Measurements from ENCODE around the gene PAGE2B. TPM values are rescaled to one million over a fixed set of nuclear protein-coding genes. Genes with fewer than 3 reads are reported as not detected.
"Not testable (repeated sequence)": the region's sequence is repeated elsewhere in the genome, so short reads cannot be mapped to it uniquely, and the experiment has no call there.

The PAGE2B gene, protein sequence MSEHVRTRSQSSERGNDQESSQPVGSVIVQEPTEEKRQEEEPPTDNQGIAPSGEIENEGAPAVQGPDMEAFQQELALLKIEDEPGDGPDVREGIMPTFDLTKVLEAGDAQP
- total RNA-seq (2014; rRNA removed; shearing (Covaris generic)), result not detected in 2 replicates

DNA sequence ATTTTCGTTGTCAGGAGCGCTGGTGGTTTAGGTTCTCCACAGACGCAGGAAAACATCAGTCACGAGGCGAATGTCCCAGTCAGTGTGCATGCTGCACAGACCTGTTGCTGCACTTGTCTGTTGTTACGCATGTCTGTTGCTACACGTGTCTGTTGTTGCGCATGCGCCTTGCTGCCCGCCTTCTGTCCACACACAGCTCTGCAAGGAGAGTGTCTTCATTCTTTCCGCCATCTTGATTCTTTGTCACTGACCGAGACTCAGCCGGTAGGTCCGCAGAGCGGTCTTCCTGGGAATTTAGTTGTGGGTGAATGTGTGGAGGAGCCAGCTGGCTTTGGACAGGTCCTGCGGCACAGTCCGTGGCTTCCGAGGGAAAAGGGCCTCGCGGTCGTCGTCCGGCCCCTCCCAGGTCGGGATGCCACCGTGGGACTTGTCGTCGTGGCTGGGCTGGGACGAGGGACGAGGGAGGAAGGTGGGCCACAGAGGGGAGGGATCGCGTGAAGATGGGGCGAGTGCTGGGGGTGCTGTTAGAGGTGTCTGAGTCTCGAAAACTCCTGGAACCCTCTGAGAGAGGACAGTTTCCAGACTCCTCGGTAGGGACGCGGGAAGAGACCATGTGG is at the start of gene PAGE2B:
Gene PAGE2B, plus strand, starts transcription at position 180 of the 617 bp plus-strand sequence. CDS start 1,012 bp downstream, outside the sequence.
- DNase-seq (ENCODE audit: low spot score), result no peak

DNA sequence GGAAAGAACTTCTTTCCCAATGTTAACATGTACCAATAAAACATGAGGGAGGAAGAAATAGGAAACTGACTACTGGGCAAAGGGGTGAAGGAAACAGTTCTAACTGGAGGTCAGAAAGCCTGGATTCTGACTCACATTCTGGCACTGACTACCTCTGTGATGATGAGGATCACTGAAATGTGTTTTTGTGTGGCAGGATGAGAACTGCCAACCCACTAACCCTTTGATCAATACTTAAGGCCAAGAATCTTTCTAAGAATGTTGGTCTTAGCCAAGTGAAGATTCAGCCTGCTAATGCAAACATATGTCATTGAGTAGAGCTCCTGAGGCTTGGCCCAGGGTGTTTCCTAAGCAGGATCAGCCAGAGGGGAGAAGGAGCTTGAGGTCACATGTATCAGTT is 48.7 kb upstream of the PAGE2B start:
- no peak for DNase-seq (ENCODE audit: low spot score)

DNA sequence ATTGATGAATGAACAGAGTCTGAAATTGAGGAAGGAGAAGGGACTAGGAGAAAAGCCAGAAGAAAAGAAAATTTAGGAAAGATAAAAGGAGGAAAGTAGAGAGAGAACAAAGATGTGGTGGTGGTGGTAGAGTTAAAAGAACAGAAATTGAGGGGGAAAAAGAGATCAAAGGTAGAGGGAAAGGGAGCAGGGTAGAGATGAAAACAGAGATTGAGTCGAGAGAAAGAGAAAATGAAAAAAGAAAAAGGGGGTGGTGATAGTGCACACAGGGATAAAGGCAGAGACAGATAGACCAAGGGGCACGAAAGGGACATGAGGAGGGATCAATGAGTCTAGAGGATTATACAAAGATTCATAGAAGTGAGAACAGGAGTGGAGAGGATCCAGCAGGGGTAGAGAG is 48.0 kb upstream of the PAGE2B start:
- no peak for DNase-seq (ENCODE audit: low spot score)

DNA sequence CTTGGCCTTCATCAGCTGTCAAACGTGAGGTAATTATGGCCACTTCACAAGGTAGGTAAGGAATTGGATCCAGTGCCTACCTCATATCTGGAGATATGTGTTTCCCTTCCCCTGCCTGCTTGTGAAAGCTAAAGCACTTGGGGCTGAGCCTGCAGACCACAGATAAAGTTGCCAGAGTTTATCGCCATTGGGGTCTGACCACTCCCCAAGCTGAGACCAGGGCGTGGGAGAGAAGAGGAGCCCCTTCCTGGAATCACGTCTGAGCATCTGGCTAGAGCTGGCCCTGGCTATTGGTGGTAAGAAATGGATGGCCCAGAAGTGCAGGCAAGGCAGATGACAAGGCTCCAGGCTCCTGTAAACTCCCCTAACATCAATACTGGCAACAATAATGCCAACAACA is 46.8 kb upstream of the PAGE2B start:
- DNase-seq (ENCODE audit: low spot score), result no peak

DNA sequence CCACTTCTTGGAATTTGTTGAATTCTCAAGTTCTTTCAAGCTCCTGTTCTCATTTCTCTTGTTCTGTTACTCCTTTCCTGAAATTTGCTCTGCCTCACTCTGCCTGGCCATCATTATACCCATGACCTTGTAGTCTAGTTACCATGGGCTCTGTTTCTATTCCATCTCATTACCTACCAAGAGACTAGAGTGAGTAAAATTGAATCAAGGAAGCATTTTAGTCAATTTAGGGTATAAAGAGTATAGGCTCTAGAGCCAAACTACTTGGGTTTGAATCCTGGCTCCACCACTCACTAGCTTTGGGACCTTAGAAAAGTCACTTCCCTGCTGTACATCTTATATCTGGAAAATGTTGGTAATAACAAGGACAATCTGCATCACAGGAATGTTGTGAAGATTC is 46.2 kb upstream of the PAGE2B start:
- DNase-seq (ENCODE audit: low spot score), result no peak

DNA sequence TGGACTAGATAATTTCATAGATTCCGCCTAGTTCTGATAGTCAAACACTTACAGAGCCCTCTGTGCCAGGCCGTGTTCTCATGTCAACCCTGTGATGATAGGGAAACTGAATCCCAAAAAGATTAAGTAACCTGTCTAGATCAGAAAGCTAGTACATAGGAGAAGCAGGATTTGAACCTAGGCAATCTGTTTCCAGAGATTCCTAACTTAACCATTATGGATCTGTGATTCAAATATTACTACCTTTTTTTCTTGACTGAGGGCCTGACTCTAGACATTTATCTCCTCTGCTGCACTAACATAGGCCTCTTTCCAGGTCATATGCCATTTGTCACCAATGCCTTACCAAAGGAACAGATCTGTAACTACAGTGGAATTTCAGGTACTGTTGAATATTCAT is 45.5 kb upstream of the PAGE2B start:
- no peak for DNase-seq (ENCODE audit: low spot score)

DNA sequence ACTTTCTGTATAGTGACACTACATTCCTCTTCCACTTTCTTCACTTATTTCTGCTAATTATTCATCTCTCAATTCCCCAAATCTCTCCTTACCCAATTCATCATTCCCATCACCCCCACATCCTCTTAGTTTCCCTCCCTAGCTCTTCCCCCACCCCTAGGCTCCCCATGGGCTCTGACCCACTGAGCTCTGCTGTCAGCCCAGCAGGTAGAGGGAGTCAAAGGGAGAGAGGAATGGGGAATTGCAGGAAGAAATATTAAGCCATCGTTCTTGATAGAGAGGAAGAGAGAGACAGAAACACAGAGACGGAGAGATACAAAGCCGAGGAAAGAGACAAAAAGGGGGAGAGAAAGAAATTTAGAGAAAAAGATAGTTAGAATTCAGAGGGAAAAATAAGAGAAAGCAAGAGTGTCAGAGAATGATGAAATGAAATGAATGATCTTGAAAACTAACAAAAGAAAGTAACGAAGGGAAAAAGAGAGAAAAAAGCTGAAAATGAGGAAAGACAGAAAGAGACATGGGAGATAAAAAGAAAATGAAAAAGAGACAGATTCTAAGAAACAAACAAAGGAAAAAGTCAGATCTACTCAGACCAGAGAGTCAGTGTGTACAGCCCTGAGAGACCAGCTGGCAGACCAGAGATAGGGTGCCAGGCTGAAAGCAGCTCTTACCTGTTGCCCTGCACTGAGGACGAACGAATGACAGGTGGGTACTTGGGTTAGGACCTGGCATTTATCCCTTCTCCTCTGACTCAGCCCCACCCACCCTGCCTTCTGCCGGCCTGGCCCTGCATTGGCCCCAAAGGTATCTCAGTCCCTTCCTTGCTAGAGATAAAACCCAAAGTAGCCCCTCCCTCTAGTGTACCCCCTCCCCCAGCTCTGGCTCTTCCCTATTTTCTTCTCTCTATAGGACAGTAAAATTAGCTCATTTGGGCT is 44.3 kb upstream of the PAGE2B start, which contains the start of gene ALAS2:
Gene ALAS2, minus strand, starts transcription at position 707 of the 935 bp plus-strand sequence. CDS start 4,977 bp downstream, outside the sequence.
- no peak for DNase-seq (ENCODE audit: low spot score)

DNA sequence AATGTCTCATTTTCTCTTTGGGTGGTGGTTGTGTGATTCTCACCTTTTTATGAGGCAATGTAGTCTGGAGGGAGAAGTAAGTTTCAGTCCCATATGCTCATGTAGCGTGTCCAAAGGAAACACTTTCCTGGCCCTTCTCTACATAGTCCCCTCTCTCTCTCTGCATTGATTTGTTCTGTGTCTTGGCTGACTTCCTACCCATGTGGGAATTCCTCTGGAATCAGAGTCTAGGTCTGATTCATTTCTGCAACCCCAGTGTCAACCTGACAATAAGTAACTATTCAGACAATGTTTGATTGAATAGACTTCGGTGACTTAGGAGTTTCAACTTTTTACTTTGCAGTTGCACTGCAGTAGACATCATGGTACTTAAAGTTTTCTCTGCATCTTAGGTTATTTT is 41.4 kb upstream of the PAGE2B start:
- DNase-seq (ENCODE audit: low spot score), result no peak

DNA sequence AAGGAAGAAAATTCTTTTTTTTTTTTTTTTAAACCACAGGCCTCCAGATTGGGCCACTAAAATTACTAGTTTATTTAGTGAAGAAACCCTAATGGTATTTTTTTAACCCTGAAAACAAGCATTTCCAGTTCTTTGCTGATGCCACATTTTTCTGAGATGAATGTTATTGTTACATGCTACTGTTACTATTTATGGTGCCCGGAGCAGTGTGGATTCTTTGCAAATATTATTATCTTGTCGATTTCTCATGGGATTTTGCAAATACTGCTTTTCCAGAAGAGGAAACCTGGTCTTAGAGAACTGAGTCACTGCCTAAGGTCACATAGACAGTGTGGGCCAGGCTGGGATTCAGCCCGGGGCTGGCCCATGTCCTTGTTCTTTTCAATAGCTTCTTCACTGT is 35.4 kb upstream of the PAGE2B start:
- DNase-seq (ENCODE audit: low spot score), result no peak

DNA sequence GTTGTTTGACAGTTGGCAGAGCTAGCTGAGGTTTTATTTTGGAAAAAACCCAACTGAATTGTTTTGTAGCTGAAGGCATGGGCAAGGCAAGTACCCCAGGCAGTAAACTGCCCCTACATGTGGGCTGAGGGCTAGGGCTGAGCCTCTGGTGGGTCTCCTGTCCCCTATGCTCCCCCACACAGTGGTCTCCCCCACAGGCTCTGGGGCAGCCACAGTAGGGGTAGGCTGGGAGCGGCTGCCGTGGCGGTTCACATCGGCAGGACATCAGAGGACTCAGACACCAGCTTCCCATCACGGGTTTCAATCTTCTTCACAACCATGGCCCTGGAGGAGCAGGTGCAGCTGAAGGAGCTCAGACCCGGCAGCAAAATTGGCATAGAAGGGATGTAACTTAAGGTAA is 33.3 kb upstream of the PAGE2B start:
- no peak for DNase-seq (ENCODE audit: low spot score)

DNA sequence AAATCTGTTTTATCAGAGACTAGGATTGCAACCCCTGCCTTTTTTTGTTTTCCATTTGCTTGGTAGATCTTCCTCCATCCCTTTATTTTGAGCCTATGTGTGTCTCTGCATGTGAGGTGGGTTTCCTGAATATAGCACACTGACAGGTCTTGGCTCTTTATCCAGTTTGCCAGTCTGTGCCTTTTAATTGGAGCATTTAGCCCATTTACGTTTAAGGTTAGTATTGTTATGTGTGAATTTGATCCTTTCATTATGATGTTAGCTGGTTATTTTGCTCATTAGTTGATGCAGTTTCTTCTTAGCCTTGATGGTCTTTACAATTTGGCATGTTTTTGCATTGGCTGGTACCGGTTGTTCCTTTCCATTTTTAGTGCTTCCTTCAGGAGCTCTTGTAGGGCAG is 24.2 kb upstream of the PAGE2B start:
- not testable (repeated sequence) for DNase-seq (ENCODE audit: low spot score)

DNA sequence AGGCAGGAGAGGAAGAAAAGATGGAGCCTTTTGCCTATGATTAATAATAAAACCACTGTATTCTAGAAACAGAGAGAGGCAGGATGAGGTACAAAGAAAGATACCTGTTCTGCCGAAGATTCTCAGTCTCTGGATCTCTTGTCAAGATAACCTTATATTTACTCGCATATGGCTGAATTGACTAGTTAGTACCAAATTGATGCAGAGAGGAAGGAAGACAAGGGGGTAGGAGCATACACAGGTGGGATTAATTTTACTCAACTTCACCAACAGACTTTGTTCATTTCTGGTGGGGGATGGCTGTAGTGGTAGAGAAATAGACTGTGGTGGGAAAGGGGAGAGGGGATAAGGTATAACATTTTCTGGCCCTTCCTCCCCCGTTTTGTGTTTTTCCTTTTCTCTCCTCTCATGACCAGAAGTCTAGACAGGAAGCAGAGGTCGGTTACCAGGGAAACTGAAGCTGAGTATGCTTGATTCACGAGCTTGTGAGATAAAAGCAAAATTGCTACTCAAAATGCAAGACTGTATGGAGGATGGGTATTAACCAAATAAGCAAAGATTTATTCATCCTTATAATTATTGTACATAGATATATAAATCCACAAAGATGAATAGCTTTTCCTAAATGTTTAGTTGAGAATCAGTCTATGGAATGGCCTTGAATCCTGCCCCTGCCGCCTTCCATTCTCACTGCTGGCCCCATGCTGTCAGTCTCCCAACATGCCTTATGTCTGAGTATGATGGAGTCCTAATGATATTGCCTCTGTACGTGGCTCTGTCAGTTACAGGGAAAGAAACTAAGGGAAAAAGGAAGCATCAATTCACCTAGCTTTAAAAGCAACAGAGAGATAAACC is 17.8 kb upstream of the PAGE2B start:
- DNase-seq (ENCODE audit: low spot score), result no peak

DNA sequence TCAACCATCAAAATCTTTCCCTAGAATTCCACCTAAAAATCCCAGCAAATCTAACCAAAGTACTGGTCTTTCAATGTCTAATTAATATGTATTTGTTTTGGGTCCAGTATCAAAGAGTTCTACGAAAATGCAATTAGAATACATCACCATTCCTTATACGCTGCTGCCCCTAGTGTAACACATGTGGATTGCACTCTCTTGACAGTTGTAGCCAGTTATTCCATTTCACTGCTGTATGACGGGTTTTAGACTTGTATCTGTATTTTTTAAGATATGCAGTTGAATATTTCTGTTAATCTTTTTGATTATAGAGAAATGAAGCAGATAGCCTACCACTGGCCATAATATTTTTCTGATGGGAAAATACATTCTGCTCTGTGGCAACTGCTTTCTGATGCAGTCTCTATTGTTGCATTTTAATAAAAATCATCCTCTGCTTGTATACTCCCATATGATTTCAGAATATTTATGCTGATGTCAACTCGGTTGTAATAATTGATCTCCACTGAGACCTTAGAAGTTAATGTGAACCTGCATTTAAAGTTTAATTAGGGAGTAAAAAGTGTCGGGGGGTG is 17.1 kb upstream of the PAGE2B start:
- DNase-seq (ENCODE audit: low spot score), result peak; percentile 55

DNA sequence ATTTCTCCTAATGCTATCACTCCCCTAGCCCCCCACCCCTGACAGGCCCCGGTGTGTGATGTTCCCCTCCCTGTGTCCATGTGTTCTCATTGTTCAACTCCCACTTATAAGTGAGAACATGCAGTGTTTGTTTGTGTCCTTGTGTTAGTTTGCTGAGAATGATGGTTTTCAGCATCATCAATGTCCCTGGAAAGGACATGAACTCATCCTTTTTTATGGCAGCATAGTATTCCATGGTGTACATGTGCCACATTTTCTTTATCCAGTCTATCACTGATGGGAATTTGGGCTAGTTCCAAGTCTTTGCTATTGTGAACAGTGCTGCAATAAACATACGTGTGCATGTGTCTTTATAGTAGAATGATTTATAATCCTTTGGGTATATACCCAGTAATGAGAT is 7.7 kb upstream of the PAGE2B start:
- DNase-seq (ENCODE audit: low spot score), result not testable (repeated sequence)

DNA sequence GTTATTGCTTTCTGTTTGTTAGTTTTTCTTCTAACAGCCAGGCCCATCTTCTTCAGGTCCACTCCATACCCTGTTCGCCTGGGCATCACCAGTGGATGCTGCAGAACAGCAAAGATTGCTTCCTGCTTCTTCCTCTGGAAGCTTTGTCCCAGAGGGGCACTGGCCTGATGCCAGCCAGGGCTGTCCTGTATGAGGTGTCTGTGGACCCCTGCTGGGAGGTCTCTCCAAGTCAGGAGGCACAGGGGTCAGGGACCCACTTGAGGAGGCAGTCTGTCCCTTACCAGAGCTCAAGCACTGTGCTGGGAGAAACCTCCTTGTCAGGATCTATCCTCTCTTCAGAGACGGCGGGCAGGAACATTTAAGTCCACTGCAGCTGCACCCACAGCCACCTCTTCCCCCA is 2.5 kb upstream of the PAGE2B start:
- DNase-seq (ENCODE audit: low spot score), result no peak

DNA sequence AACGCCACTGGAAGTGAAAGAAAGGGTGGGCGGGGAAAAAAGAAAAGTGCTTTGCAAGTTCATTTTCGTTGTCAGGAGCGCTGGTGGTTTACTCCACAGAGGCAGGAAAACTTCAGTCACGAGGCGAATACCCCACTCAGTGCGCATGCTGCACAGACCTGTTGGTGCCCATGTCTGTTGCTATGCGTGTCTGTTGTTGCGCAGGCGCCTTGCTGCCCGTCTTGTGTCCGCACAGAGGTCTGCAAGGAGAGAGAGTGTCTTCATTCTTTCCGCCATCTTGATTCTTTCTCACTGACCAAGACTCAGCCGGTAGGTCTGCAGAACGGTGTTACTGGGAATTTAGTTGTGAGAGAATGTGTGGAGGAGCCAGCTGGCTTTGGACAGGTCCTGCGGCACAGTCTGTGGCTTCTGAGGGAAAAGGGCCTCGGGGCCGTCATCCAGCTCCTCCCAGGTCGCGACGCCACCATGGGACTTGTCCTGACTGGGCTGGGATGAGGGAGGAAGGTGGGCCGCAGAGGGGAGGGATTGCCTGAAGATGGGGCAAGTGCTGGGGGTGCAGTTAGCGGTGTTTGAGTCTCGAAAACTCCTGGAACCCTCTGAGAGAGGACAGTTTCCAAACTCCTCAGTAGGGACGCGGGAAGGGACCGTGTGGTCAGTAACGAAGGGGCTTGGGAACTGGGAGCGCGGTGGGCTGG is 14.1 kb downstream of the PAGE2B start, which contains the start of gene PAGE2:
Gene PAGE2, plus strand, starts transcription at position 224 of the 695 bp plus-strand sequence. CDS start 1,003 bp downstream, outside the sequence.
- DNase-seq (ENCODE audit: low spot score), result no peak

DNA sequence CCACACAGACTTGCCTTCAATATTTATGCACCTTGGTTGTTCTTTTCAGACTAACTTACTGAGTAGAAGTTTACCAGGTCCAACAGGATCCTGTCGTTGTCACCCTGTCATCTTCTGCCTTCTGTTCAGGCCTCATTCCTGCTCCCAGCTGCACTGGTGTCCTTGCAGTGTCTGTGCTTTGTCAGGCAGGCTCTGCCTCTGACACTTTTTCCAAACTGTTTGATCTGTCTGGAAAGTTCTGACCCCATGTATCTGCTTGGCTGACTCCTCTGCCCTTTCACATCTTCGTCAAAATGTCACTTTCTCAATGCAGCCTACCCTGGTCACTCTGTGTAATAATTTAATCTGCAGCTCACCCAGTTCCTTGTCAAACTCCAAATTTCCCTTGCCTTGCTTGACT is 23.9 kb downstream of the PAGE2B start:
- DNase-seq (ENCODE audit: low spot score), result no peak

DNA sequence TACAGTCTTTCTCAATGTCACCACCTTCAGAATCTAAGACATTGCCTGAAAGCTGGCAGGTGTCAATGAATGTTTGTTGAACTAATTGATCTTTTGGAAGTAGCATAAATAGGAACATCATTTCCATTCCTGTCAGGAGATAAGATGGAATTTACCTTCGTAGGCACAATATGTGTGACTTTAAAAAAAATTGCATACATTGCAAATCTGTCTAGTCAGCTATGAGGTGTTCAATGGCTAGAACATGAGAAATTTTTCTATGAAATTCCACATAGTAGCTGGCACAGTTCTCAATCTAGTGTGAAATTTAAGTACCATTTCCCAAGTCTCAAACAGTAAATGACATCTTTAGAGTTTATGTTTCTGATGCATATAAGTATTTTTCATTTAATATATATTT is 24.3 kb downstream of the PAGE2B start:
- DNase-seq (ENCODE audit: low spot score), result no peak

DNA sequence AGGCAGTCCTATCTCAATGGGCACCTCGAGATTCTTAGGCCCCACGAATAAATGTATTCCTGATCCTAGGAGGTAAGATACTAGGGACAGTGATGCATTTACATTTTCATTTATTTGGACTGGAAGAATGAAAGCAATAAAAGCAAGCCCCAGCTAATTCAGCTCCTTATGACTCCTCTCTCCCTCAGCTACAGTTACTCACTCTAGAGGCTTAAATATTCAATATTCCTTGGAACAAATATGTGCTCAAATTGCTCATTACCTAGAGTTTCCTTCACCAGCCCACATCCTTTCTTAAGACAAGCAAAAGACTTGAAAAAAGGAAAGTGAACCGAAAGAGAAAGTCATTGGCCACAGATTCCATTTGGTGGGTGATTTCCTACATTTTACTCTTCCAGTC is 27.9 kb downstream of the PAGE2B start:
- DNase-seq (ENCODE audit: low spot score), result no peak

DNA sequence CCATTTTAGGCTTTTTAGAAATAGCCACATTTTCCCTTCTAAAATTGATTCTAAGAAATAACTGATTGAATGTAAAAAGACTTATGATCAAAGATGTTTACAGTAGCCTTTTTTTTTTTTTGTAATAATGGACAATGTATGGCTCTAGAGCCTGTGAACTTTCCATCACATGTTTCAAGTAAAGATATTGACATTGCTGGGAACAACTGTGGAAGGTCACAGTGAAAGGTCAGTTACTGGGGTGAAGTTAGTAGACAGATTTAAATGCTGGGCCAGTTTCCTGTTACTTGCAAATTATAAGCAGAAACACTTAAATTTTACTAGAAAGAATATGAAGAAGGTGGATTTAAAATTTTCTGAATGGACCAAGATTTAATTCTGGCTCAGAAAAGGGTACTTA is 32.4 kb downstream of the PAGE2B start:
- no peak for DNase-seq (ENCODE audit: low spot score)

DNA sequence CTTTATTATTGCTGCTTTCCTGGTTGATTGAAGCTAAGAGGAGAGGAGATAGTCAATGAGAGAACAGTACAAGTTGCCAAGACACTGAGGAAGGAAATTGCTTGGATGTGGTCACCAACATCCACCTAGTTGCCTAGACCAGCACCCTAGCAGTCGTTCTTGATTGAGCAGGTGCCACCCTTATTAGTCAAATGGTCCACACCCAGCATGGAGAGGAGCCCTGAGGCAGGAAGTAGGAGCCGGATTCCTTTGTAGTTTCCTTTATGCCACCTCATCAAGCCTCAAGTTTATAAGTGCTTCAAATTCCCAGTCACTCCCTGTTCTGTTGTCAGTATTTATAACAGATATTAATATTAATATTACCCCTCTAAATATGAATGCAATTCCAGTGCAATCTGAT is 33.1 kb downstream of the PAGE2B start:
- DNase-seq (ENCODE audit: low spot score), result no peak
